Activated T-helper 1 cell treated with anti-CD3 and anti-CD28 coated beads, Interleukin-12 subunit alpha, Interleukin-12 subunit beta, Interleukin-2, Interleukin-4 antibody, amounts not matched to agents 30 ng/mL and 10 ng/mL and 1 ng/mL, durations not matched to agents 14 hours and 24 hours and 36 hours (primary cell): ENCODE data around the gene ZNF253. TPM values are rescaled to one million over a fixed set of nuclear protein-coding genes. Genes with fewer than 3 reads are reported as not detected.
"Not testable (repeated sequence)": the region's sequence is repeated elsewhere in the genome, so short reads cannot be mapped to it uniquely, and the experiment has no call there.

ENCODE experiments used
- DNase-seq: peaks from one replicate; pipeline ENCODE4 v3.0.0; 2021; ENCODE audit warnings: low spot score
- H3K27ac Mint-ChIP-seq: one replicate; pipeline ENCODE4 v1.8.0; 2021; ENCODE audit warnings: mild to moderate bottlenecking, mixed read lengths
- H3K27me3 Mint-ChIP-seq: one replicate; pipeline ENCODE4 v1.8.0; 2022; ENCODE audit warnings: mild to moderate bottlenecking, moderate library complexity, mixed read lengths; ENCODE audit not compliant: insufficient read depth
- H3K36me3 Mint-ChIP-seq: one replicate; pipeline ENCODE4 v1.8.0; 2021; ENCODE audit warnings: low read depth, mixed read lengths
- H3K4me1 Mint-ChIP-seq: one replicate; pipeline ENCODE4 v1.8.0; 2021; ENCODE audit warnings: low read depth, mixed read lengths
- H3K4me3 Mint-ChIP-seq: one replicate; pipeline ENCODE4 v1.8.0; 2021; ENCODE audit warnings: mild to moderate bottlenecking, moderate library complexity, mixed read lengths
- H3K9me3 Mint-ChIP-seq: one replicate; pipeline ENCODE4 v1.8.0; 2021; ENCODE audit warnings: mixed read lengths
- intact Hi-C: fragments of 100-400 bp; cut with micrococcal nuclease; formaldehyde crosslinking; loops from one replicate; pipeline ENCODE4 v1.15.1; 2024
- total RNA-seq: library from RNA; stranded (reverse); gene quantifications from 2 replicates; pipeline ENCODE4 v1.2.3, GENCODE V29; 2022

ZNF253 gene
- total RNA-seq, 1 donor from 2014 or later = 11.1 TPM

GRCh38 chr19:19858751-19859150 is 6.9 kb upstream of the ZNF253 start:
- H3K9me3 Mint-ChIP-seq = peaks cover 68% of the 10 kb centered on the region
- no peak for DNase-seq
- H3K27me3 Mint-ChIP-seq = no peaks in the 10 kb centered on the region
- no peak overlapping the region for H3K27ac Mint-ChIP-seq
- no peaks in the 10 kb centered on the region for H3K4me1 Mint-ChIP-seq
- intact Hi-C loops = no loop called here
- no peak overlapping the region for H3K4me3 Mint-ChIP-seq
- H3K36me3 Mint-ChIP-seq = peaks cover 14% of the 10 kb centered on the region

- peaks cover 54% of the 10 kb centered on the region for H3K9me3 Mint-ChIP-seq
- peak overlapping the region; percentile 67 for H3K4me3 Mint-ChIP-seq
- intact Hi-C loops = no loop called here
- no peak overlapping the region for H3K27ac Mint-ChIP-seq
- DNase-seq = no peak
- H3K36me3 Mint-ChIP-seq = peaks cover 14% of the 10 kb centered on the region
- no peaks in the 10 kb centered on the region for H3K27me3 Mint-ChIP-seq
- H3K4me1 Mint-ChIP-seq = no peaks in the 10 kb centered on the region
Measured at GRCh38 chr19:19860756-19861390, 4.8 kb upstream of the ZNF253 start.

- peaks cover 45% of the 10 kb centered on the region for H3K36me3 Mint-ChIP-seq
Measured at GRCh38 chr19:19866611-19867248, 1.0 kb downstream of the ZNF253 start.

GRCh38 chr19:19870086-19870485 is 4.4 kb downstream of the ZNF253 start:
- intact Hi-C loops, H3K4me3 Mint-ChIP-seq, H3K27ac Mint-ChIP-seq, H3K27me3 Mint-ChIP-seq, DNase-seq: not testable (repeated sequence)
- H3K36me3 Mint-ChIP-seq = peaks cover 59% of the 10 kb centered on the region
- H3K9me3 Mint-ChIP-seq = peaks cover 34% of the 10 kb centered on the region
- H3K4me1 Mint-ChIP-seq = peaks cover 28% of the 10 kb centered on the region

More at GRCh38 chr19:19866611-19867248, 1.0 kb downstream of the ZNF253 start:
- peak; percentile 53 for DNase-seq
- Mint-ChIP-seq H3K4me3 (peak overlapping the region; percentile 98), H3K4me1 (peaks cover 22% of the 10 kb centered on the region), H3K27ac (peak overlapping the region; percentile 99), H3K27me3 (no peaks in the 10 kb centered on the region), H3K9me3 (peaks cover 37% of the 10 kb centered on the region)
- intact Hi-C loops = loop anchor here (1.0 to 5.0 kb wide), 3 partner anchors 90 to 334 kb away; partner anchors contain the start of gene ZNF14

GRCh38 chr19:19871932-19872331 is 6.2 kb downstream of the ZNF253 start:
- peaks cover 48% of the 10 kb centered on the region for H3K9me3 Mint-ChIP-seq
- no peak overlapping the region for H3K4me3 Mint-ChIP-seq
- DNase-seq = no peak
- H3K27me3 Mint-ChIP-seq = no peaks in the 10 kb centered on the region
- peaks cover 59% of the 10 kb centered on the region for H3K36me3 Mint-ChIP-seq
- intact Hi-C loops = no loop called here
- no peak overlapping the region for H3K27ac Mint-ChIP-seq
- peaks cover 24% of the 10 kb centered on the region for H3K4me1 Mint-ChIP-seq

GRCh38 chr19:19873381-19873780 is 7.7 kb downstream of the ZNF253 start:
- intact Hi-C loops = no loop called here
- H3K27ac Mint-ChIP-seq = no peak overlapping the region
- no peak for DNase-seq
- H3K27me3 Mint-ChIP-seq = no peaks in the 10 kb centered on the region
- peaks cover 10% of the 10 kb centered on the region for H3K4me1 Mint-ChIP-seq
- H3K9me3 Mint-ChIP-seq = peaks cover 50% of the 10 kb centered on the region
- peaks cover 58% of the 10 kb centered on the region for H3K36me3 Mint-ChIP-seq
- no peak overlapping the region for H3K4me3 Mint-ChIP-seq

- Mint-ChIP-seq H3K4me1 (no peaks in the 10 kb centered on the region), H3K27me3 (no peaks in the 10 kb centered on the region), H3K27ac (no peak overlapping the region), H3K9me3 (peaks cover 35% of the 10 kb centered on the region), H3K36me3 (peaks cover 61% of the 10 kb centered on the region), H3K4me3 (no peak overlapping the region)
- DNase-seq = no peak
- intact Hi-C loops = no loop called here
Measured at GRCh38 chr19:19877724-19878123, 12.0 kb downstream of the ZNF253 start.

- H3K4me1 Mint-ChIP-seq = no peaks in the 10 kb centered on the region
- intact Hi-C loops = no loop called here
- no peak overlapping the region for H3K27ac Mint-ChIP-seq
- peaks cover 45% of the 10 kb centered on the region for H3K9me3 Mint-ChIP-seq
- no peaks in the 10 kb centered on the region for H3K27me3 Mint-ChIP-seq
- H3K4me3 Mint-ChIP-seq = no peak overlapping the region
- no peak for DNase-seq
- H3K36me3 Mint-ChIP-seq = peaks cover 49% of the 10 kb centered on the region
Measured at GRCh38 chr19:19884583-19884982, 18.9 kb downstream of the ZNF253 start.

- H3K4me1 Mint-ChIP-seq, intact Hi-C loops, H3K27me3 Mint-ChIP-seq, H3K4me3 Mint-ChIP-seq, DNase-seq, H3K27ac Mint-ChIP-seq: not testable (repeated sequence)
- peaks cover 30% of the 10 kb centered on the region for H3K36me3 Mint-ChIP-seq
- H3K9me3 Mint-ChIP-seq = peaks cover 58% of the 10 kb centered on the region
Measured at GRCh38 chr19:19892055-19892941, 26.6 kb downstream of the ZNF253 start.

- H3K27ac Mint-ChIP-seq = peak overlapping the region; percentile 90
- H3K9me3 Mint-ChIP-seq = peaks cover 69% of the 10 kb centered on the region
- intact Hi-C loops = loop anchor here (1.0 to 5.0 kb wide), 5 partner anchors 35 to 1182 kb away; partner anchors contain the start of genes ZNF101, ZNF253, ZNF506 and ZNF714
- H3K4me1 Mint-ChIP-seq = peaks cover 16% of the 10 kb centered on the region
- H3K4me3 Mint-ChIP-seq = peak overlapping the region; percentile 95
- no peaks in the 10 kb centered on the region for H3K27me3 Mint-ChIP-seq
- peaks cover 32% of the 10 kb centered on the region for H3K36me3 Mint-ChIP-seq
- no peak for DNase-seq
Measured at GRCh38 chr19:19900139-19900728, 34.6 kb downstream of the ZNF253 start.

GRCh38 chr19:19900729-19901444 is 35.2 kb downstream of the ZNF253 start, which contains the start of gene ZNF93:
ZNF93 (plus strand) TSS chr19:19900946; CDS start chr19:19901089, 143 bp downstream.
- Mint-ChIP-seq H3K9me3 (peaks cover 71% of the 10 kb centered on the region), H3K27me3 (no peaks in the 10 kb centered on the region), H3K36me3 (peaks cover 38% of the 10 kb centered on the region), H3K27ac (peak within 1 kb of the TSS; percentile 90), H3K4me3 (peak within 1 kb of the TSS; percentile 95), H3K4me1 (peaks cover 16% of the 10 kb centered on the region)
- intact Hi-C loops = loop anchor here (1.0 to 5.0 kb wide), 5 partner anchors 36 to 1181 kb away; partner anchors contain the start of genes ZNF101, ZNF253, ZNF506 and ZNF714
- peak; percentile 85 for DNase-seq

GRCh38 chr19:19907551-19907950 is 41.9 kb downstream of the ZNF253 start:
- not testable (repeated sequence) for DNase-seq

More at GRCh38 chr19:19907551-19907950, 41.9 kb downstream of the ZNF253 start:
- H3K36me3 Mint-ChIP-seq = peaks cover 56% of the 10 kb centered on the region
- H3K9me3 Mint-ChIP-seq = peaks cover 71% of the 10 kb centered on the region
- intact Hi-C loops, H3K27me3 Mint-ChIP-seq, H3K4me3 Mint-ChIP-seq, H3K4me1 Mint-ChIP-seq, H3K27ac Mint-ChIP-seq: not testable (repeated sequence)
